Tibial nerve (tissue), 4 donors: Measurements from ENCODE around the gene STK39. TPM values are rescaled to one million over a fixed set of nuclear protein-coding genes. Genes with fewer than 3 reads are reported as not detected.

ENCODE experiments used
- DNase-seq, 2 donors: peaks; one replicate each; pipeline ENCODE4 v3.0.0-alpha.2; 2019; ENCODE audit warnings: low spot score in 2 of 2
- H3K27ac ChIP-seq, 4 donors: fragments of 200-600 bp; sonication (generic) in 3 of 4; one replicate each; pipeline ENCODE4 v1.5.1; 2017 to 2019; ENCODE audit warnings: mild to moderate bottlenecking in 1 of 4
- H3K27me3 ChIP-seq, 2 donors: fragments of 200-600 bp; sonication (generic) in 1 of 2; one replicate each; pipeline versions ENCODE4 v1.5.1 to v1.6.0; 2017 to 2019
- H3K36me3 ChIP-seq, 3 donors: fragments of 200-600 bp; sonication (generic); one replicate each; pipeline ENCODE4 v1.5.1; 2018 to 2019
- H3K4me1 ChIP-seq, 4 donors: fragments of 200-600 bp; sonication (generic) in 3 of 4; one replicate each; pipeline ENCODE4 v1.5.1; 2017 to 2019
- H3K4me3 ChIP-seq, 4 donors: fragments of 200-600 bp; sonication (generic) in 3 of 4; one replicate each; pipeline ENCODE4 v1.5.1; 2017 to 2019; ENCODE audit warnings: mild to moderate bottlenecking in 1 of 4, moderate library complexity in 1 of 4
- H3K9me3 ChIP-seq, 4 donors: fragments of 200-600 bp; sonication (generic) in 3 of 4; one replicate each; pipeline ENCODE4 v1.5.1; 2017 to 2019
- EP300 ChIP-seq, 2 donors: sonication (generic); formaldehyde crosslinking; IDR thresholded peaks; one replicate each; pipeline ENCODE4 v1.6.1; 2017; ENCODE audit warnings: antibody characterized with exemption in 2 of 2, mild to moderate bottlenecking in 1 of 2
- POLR2A ChIP-seq, 2 donors: fragments of 450-650 bp; IDR thresholded peaks; one replicate each; pipeline ENCODE4 v1.6.1; 2017; ENCODE audit warnings: antibody characterized with exemption in 2 of 2, mild to moderate bottlenecking in 2 of 2, moderate library complexity in 2 of 2
- WGBS, 2 donors: methylation state at CpG; one replicate each; pipeline ENCODE4 v1.1.5; 2018; 5-methylcytosine and 5-hydroxymethylcytosine counted together
- total RNA-seq, 4 donors: library from RNA; depleted of rRNA; stranded (reverse); fragments of >200 nt; gene quantifications; one replicate each; pipeline ENCODE4 v1.1.0, GENCODE V29; 2016
- TF ChIP-seq, protein P1 (sequence below), 5 experiments: fragments of 200-600 bp in 3 of 5; fragments of 450-650 bp in 2 of 5; sonication (generic) in 3 of 5; IDR thresholded peaks; one replicate each; pipeline ENCODE4 v1.5.1; 2016 to 2019; ENCODE audit warnings: antibody characterized with exemption in 5 of 5, mild to moderate bottlenecking in 3 of 5, moderate library complexity in 2 of 5

The STK39 gene
- total RNA-seq, 4 donors from 2014 or later, result 8.5 to 13.5 (median 12.0) TPM

GRCh38 chr2:168053676-168054075 lies 193.7 kb downstream of the STK39 start:
- Histone ChIP-seq H3K4me1 (no peaks in the 10 kb centered on the region), H3K9me3 (no peaks in the 10 kb centered on the region), H3K36me3 (peaks cover 0 to under 1% (median 0%) of the 10 kb centered on the region in 3 donors), H3K4me3 (no peak overlapping the region), H3K27me3 (no peaks in the 10 kb centered on the region), H3K27ac (no peak overlapping the region)
- no peak for TF ChIP-seq EP300 (IDR thresholded peaks at IDR 0.05)
- WGBS, 2 donors, result 80 to 88% methylated on average over 3 of the region's 3 CpGs
- no peak for DNase-seq

DNA sequence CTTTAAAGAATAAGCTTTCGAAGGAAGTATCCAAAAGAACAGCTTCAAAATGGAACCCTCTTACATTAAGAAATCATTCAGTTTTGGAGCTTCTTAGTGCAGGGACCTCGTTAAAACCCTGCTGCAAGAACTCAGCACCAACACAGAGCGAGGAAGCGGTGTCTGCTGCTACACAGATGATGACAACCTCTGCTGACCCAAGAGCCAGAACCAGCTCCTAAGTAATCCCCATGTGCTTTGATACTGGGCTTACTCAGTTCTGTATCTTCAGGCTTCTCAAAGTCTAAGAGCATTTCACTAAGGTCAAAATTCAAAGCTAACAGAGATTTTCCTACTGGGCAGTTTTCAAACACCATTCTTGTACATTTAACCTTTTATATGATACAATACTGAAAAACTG lies 194.6 kb downstream of the STK39 start:
- 89 to 93% methylated on average over 4 of the region's 4 CpGs for WGBS, 2 donors
- H3K9me3 ChIP-seq, result no peaks in the 10 kb centered on the region

DNA sequence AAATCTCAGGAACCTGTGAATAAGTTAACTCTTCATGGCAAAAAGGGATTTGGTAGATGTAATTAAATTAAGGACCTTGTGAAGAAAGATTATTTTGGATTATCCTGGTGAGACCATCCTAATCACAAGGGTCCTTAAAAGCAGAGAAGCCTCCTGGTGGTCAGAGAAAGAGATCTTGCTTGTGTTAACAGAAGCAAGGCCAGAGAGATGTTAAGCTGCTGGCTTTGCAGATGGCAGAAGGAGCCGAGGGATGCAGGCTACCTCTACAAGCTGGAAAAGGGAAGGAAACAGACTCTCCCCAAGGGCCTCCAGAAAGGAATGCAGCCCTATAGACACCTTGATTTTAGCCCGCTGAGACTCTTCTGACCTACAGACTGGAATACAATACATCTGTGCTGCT lies 197.0 kb downstream of the STK39 start:
- no peaks in the 10 kb centered on the region for H3K27me3 ChIP-seq
- TF ChIP-seq, protein P1, sequence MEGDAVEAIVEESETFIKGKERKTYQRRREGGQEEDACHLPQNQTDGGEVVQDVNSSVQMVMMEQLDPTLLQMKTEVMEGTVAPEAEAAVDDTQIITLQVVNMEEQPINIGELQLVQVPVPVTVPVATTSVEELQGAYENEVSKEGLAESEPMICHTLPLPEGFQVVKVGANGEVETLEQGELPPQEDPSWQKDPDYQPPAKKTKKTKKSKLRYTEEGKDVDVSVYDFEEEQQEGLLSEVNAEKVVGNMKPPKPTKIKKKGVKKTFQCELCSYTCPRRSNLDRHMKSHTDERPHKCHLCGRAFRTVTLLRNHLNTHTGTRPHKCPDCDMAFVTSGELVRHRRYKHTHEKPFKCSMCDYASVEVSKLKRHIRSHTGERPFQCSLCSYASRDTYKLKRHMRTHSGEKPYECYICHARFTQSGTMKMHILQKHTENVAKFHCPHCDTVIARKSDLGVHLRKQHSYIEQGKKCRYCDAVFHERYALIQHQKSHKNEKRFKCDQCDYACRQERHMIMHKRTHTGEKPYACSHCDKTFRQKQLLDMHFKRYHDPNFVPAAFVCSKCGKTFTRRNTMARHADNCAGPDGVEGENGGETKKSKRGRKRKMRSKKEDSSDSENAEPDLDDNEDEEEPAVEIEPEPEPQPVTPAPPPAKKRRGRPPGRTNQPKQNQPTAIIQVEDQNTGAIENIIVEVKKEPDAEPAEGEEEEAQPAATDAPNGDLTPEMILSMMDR (IDR thresholded peaks at IDR 0.05), result no peak
- TF ChIP-seq POLR2A (IDR thresholded peaks at IDR 0.05), result no peak
- no peak for TF ChIP-seq EP300 (IDR thresholded peaks at IDR 0.05)

More for the DNA sequence above, 194.6 kb downstream of the STK39 start:
- Histone ChIP-seq H3K4me3 (no peak overlapping the region), H3K36me3 (no peaks in the 10 kb centered on the region), H3K27ac (no peak overlapping the region), H3K4me1 (no peaks in the 10 kb centered on the region), H3K27me3 (no peaks in the 10 kb centered on the region)
- TF ChIP-seq POLR2A (IDR thresholded peaks at IDR 0.05) (no peak), EP300 (IDR thresholded peaks at IDR 0.05) (no peak)
- TF ChIP-seq, protein P1 (IDR thresholded peaks at IDR 0.05), result no peak
- no peak for DNase-seq

DNA sequence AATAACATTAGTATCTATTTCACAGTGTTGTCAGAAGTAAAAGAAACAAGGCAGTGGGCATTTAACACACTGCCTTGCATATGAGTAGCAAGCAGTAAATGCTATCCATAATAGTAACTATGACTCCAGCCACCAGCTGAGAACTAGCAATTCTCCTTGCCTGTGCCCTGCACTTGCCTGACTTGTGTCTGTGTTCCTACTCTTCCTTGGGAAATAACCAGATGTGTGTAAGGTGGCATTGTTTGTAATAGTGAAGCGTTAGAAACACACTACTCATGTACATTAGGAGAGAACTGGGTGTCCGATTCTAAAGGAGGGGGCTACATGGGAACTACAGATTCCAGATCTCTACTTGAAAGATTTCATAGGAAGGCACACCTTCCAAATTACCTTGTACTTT lies 197.8 kb downstream of the STK39 start:
- Histone ChIP-seq H3K36me3 (no peaks in the 10 kb centered on the region), H3K27ac (no peak overlapping the region), H3K9me3 (no peaks in the 10 kb centered on the region), H3K4me3 (no peak overlapping the region), H3K4me1 (peaks cover 0 to 5% (median 0%) of the 10 kb centered on the region in 4 donors), H3K27me3 (no peaks in the 10 kb centered on the region)
- no peak for TF ChIP-seq EP300 (IDR thresholded peaks at IDR 0.05)
- TF ChIP-seq, protein P1 (IDR thresholded peaks at IDR 0.05), result no peak
- no peak for TF ChIP-seq POLR2A (IDR thresholded peaks at IDR 0.05)
- no peak for DNase-seq
- WGBS, 2 donors, result 93 to 94% methylated on average over 2 of the region's 2 CpGs

More for the DNA sequence above, 197.0 kb downstream of the STK39 start:
- no peak for DNase-seq
- H3K36me3 ChIP-seq, result no peaks in the 10 kb centered on the region
- no peaks in the 10 kb centered on the region for H3K9me3 ChIP-seq
- no peak overlapping the region for H3K27ac ChIP-seq
- H3K4me3 ChIP-seq, result no peak overlapping the region
- peaks cover 0 to 5% (median 0%) of the 10 kb centered on the region in 4 donors for H3K4me1 ChIP-seq
- 68 to 74% methylated on average over 2 of the region's 2 CpGs for WGBS, 2 donors

- no peak for TF ChIP-seq POLR2A (IDR thresholded peaks at IDR 0.05)
- no peak for TF ChIP-seq EP300 (IDR thresholded peaks at IDR 0.05)
- TF ChIP-seq, protein P1 (IDR thresholded peaks at IDR 0.05), result no peak
- H3K27ac ChIP-seq, result no peak overlapping the region
- H3K9me3 ChIP-seq, result no peaks in the 10 kb centered on the region
- no peak for DNase-seq
- no peaks in the 10 kb centered on the region for H3K36me3 ChIP-seq
- H3K4me1 ChIP-seq, result peaks cover 0 to 5% (median 0%) of the 10 kb centered on the region in 4 donors
- no peak overlapping the region for H3K4me3 ChIP-seq
- WGBS, 2 donors, result 57 to 61% methylated on average over 3 of the region's 3 CpGs
- no peaks in the 10 kb centered on the region for H3K27me3 ChIP-seq
These were observed 200.2 kb downstream of the STK39 start for GRCh38 chr2:168047091-168047690.
